Esophagus squamous epithelium (tissue), 5 donors: ENCODE results near the gene COL27A1. TPM values are rescaled to one million over a fixed set of nuclear protein-coding genes. Genes with fewer than 3 reads are reported as not detected.

ENCODE experiments used
- DNase-seq: peaks from one replicate; lab custom pipeline; 2025; lab: John Stamatoyannopoulos, UW
- H3K27ac ChIP-seq, 4 donors: fragments of 200-600 bp; sonication (generic); one replicate each; pipeline ENCODE4 v1.5.1; 2016 to 2019; ENCODE audit warnings: mild to moderate bottlenecking in 1 of 4
- H3K27me3 ChIP-seq, 4 donors: fragments of 200-600 bp; sonication (generic); 1 replicate in 3 of 4; 2 replicates in 1 of 4; pipeline versions ENCODE4 v1.5.1 to v1.6.0; 2017 to 2021; ENCODE audit warnings: antibody characterized with exemption in 1 of 4
- H3K36me3 ChIP-seq, 3 donors: fragments of 200-600 bp; sonication (generic); one replicate each; pipeline ENCODE4 v1.5.1; 2016 to 2019
- H3K4me1 ChIP-seq, 3 donors: fragments of 200-600 bp; sonication (generic); one replicate each; pipeline ENCODE4 v1.5.1; 2017 to 2019
- H3K4me3 ChIP-seq, 4 donors: fragments of 200-600 bp; sonication (generic); 1 replicate in 3 of 4; 2 replicates in 1 of 4; pipeline ENCODE4 v1.5.1; 2016 to 2019; ENCODE audit warnings: mild to moderate bottlenecking in 2 of 4, moderate library complexity in 1 of 4
- H3K9me3 ChIP-seq, 3 donors: fragments of 200-600 bp; sonication (generic); one replicate each; pipeline ENCODE4 v1.5.1; 2016 to 2019
- CTCF ChIP-seq, 6 experiments: fragments of 450-650 bp in 4 of 6; fragments of 200-600 bp in 2 of 6; sonication (generic) in 2 of 6; IDR thresholded peaks; one replicate each; pipeline ENCODE4 v1.5.1; 2016 to 2019; ENCODE audit warnings: antibody characterized with exemption in 6 of 6, mild to moderate bottlenecking in 4 of 6, moderate library complexity in 4 of 6
- POLR2A ChIP-seq, 4 donors: fragments of 450-650 bp; IDR thresholded peaks; one replicate each; pipeline ENCODE4 v1.6.1; 2017; ENCODE audit warnings: antibody characterized with exemption in 4 of 4, mild to moderate bottlenecking in 4 of 4, moderate library complexity in 3 of 4
- WGBS, 2 donors: methylation state at CpG; one replicate each; pipeline ENCODE4 v1.1.5; 2018; 5-methylcytosine and 5-hydroxymethylcytosine counted together
- intact Hi-C: fragments of 100-400 bp; cut with DNase I; formaldehyde crosslinking; loops from one replicate; pipeline ENCODE4 v1.15.0; 2022
- total RNA-seq, 4 donors: library from RNA; depleted of rRNA; stranded (reverse); fragments of >200 nt; gene quantifications; one replicate each; pipeline ENCODE4 v1.1.0, GENCODE V29; 2016
- donor health status: DM: yes; HTN: yes; CAD: no.

The COL27A1 gene
- total RNA-seq, 4 donors from 2014 or later: 7.5 to 34.0 (median 12.0) TPM

GRCh38 chr9:114252394-114252793, 97.1 kb downstream of the COL27A1 start:
- WGBS, 2 donors: no CpG with 5 or more reads among the region's 6 CpGs
- TF ChIP-seq POLR2A (IDR thresholded peaks at IDR 0.05): no peak
- no peak for TF ChIP-seq CTCF (IDR thresholded peaks at IDR 0.05)
- Histone ChIP-seq H3K4me3 (no peak overlapping the region), H3K4me1 (peaks cover 4 to 19% (median 4%) of the 10 kb centered on the region in 3 donors), H3K27me3 (no peaks in the 10 kb centered on the region), H3K27ac (no peak overlapping the region), H3K36me3 (no peaks in the 10 kb centered on the region), H3K9me3 (no peaks in the 10 kb centered on the region)
- intact Hi-C loops: no loop called here
- DNase-seq: no peak

GRCh38 chr9:114256827-114257328, 101.5 kb downstream of the COL27A1 start:
- Histone ChIP-seq H3K4me1 (no peaks in the 10 kb centered on the region), H3K9me3 (no peaks in the 10 kb centered on the region), H3K36me3 (no peaks in the 10 kb centered on the region), H3K27me3 (no peaks in the 10 kb centered on the region), H3K27ac (no peak overlapping the region), H3K4me3 (no peak overlapping the region)
- intact Hi-C loops: no loop called here
- no peak for DNase-seq
- WGBS, 2 donors: 76 to 93% methylated on average over 6 to 9 of the region's 10 CpGs
- TF ChIP-seq CTCF (IDR thresholded peaks at IDR 0.05): no peak
- no peak for TF ChIP-seq POLR2A (IDR thresholded peaks at IDR 0.05)

GRCh38 chr9:114258218-114258617, 102.9 kb downstream of the COL27A1 start:
- Histone ChIP-seq H3K4me3 (no peak overlapping the region), H3K9me3 (no peaks in the 10 kb centered on the region), H3K27ac (no peak overlapping the region), H3K36me3 (no peaks in the 10 kb centered on the region), H3K4me1 (no peaks in the 10 kb centered on the region), H3K27me3 (no peaks in the 10 kb centered on the region)
- TF ChIP-seq CTCF (IDR thresholded peaks at IDR 0.05) (no peak), POLR2A (IDR thresholded peaks at IDR 0.05) (no peak)
- intact Hi-C loops: no loop called here
- DNase-seq: no peak
- WGBS, 2 donors: 87 to 90% methylated on average over 2 to 3 of the region's 10 CpGs

- Histone ChIP-seq H3K4me3 (no peak overlapping the region), H3K4me1 (no peaks in the 10 kb centered on the region), H3K27me3 (no peaks in the 10 kb centered on the region), H3K9me3 (no peaks in the 10 kb centered on the region), H3K36me3 (no peaks in the 10 kb centered on the region), H3K27ac (no peak overlapping the region)
- no peak for TF ChIP-seq POLR2A (IDR thresholded peaks at IDR 0.05)
- TF ChIP-seq CTCF (IDR thresholded peaks at IDR 0.05): no peak
- WGBS, 2 donors: 73 to 90% methylated on average over 4 to 6 of the region's 6 CpGs
- intact Hi-C loops: no loop called here
- DNase-seq: no peak
Measured at GRCh38 chr9:114258866-114259797, 103.8 kb downstream of the COL27A1 start.
